Neural progenitor cell (in vitro differentiated cells): Measurements from ENCODE around the gene MAP4K1. TPM values are rescaled to one million over a fixed set of nuclear protein-coding genes. Genes with fewer than 3 reads are reported as not detected.

Experiments used
- DNase-seq: peaks from one replicate; pipeline ENCODE4 v3.0.0-alpha.2; 2016; ENCODE audit warnings: low spot score
- H2AFZ ChIP-seq: fragments of 200-600 bp; sonication (generic); replicated peaks from 2 replicates; pipeline ENCODE4 v1.6.1; 2016; ENCODE audit warnings: antibody characterized with exemption
- H3F3A ChIP-seq: fragments of 200-600 bp; sonication (generic); 2 replicates; pipeline ENCODE4 v1.6.1; 2016; ENCODE audit warnings: antibody characterized with exemption, low read depth
- H3K27ac ChIP-seq: fragments of 200-600 bp; sonication (generic); 2 replicates; pipeline ENCODE4 v1.5.1; 2016; ENCODE audit warnings: mild to moderate bottlenecking
- H3K27me3 ChIP-seq: fragments of 200-600 bp; sonication (generic); 2 replicates; pipeline ENCODE4 v1.6.1; 2016; ENCODE audit warnings: mild to moderate bottlenecking, moderate library complexity
- H3K36me3 ChIP-seq: fragments of 200-600 bp; sonication (generic); 2 replicates; pipeline ENCODE4 v1.5.1; 2016
- H3K4me1 ChIP-seq: fragments of 200-600 bp; sonication (generic); 2 replicates; pipeline ENCODE4 v1.6.1; 2016; ENCODE audit warnings: mixed run types
- H3K4me2 ChIP-seq: fragments of 200-600 bp; sonication (generic); 2 replicates; pipeline ENCODE4 v1.6.1; 2016
- H3K4me3 ChIP-seq: fragments of 200-600 bp; sonication (generic); 2 replicates; pipeline ENCODE4 v1.5.1; 2016
- H3K79me2 ChIP-seq: fragments of 200-600 bp; sonication (generic); 2 replicates; pipeline ENCODE4 v1.6.1; 2016; ENCODE audit warnings: low read depth
- H3K9ac ChIP-seq: fragments of 200-600 bp; sonication (generic); 2 replicates; pipeline ENCODE4 v1.6.1; 2016
- H3K9me3 ChIP-seq: fragments of 200-600 bp; sonication (generic); 2 replicates; pipeline ENCODE4 v1.5.1; 2016; ENCODE audit warnings: low read depth
- H4K20me1 ChIP-seq: fragments of 200-600 bp; sonication (generic); 2 replicates; pipeline ENCODE4 v1.6.1; 2016; ENCODE audit warnings: low read depth
- H3K27ac Mint-ChIP-seq: 3 replicates; pipeline ENCODE4 v1.8.0; 2021; ENCODE audit warnings: mixed read lengths
- H3K27me3 Mint-ChIP-seq: 2 replicates; pipeline ENCODE4 v1.8.0; 2022; ENCODE audit warnings: low read depth, mild to moderate bottlenecking, inconsistent platforms, moderate library complexity, mixed read lengths; ENCODE audit not compliant: insufficient read depth
- H3K36me3 Mint-ChIP-seq: 3 replicates; pipeline ENCODE4 v1.8.0; 2021; ENCODE audit warnings: mixed read lengths
- H3K4me1 Mint-ChIP-seq: 3 replicates; pipeline ENCODE4 v1.8.0; 2021; ENCODE audit warnings: mixed read lengths
- H3K4me3 Mint-ChIP-seq: 3 replicates; pipeline ENCODE4 v1.8.0; 2021; ENCODE audit warnings: mild to moderate bottlenecking, moderate library complexity, mixed read lengths
- H3K9me3 Mint-ChIP-seq: 3 replicates; pipeline ENCODE4 v1.8.0; 2020; ENCODE audit warnings: mixed read lengths
- CTCF ChIP-seq: fragments of 200-600 bp; sonication (generic); IDR thresholded peaks from 2 replicates; pipeline ENCODE4 v1.5.1; 2017; ENCODE audit warnings: antibody characterized with exemption, mild to moderate bottlenecking
- EZH2 ChIP-seq: fragments of 200-600 bp; sonication (generic); IDR thresholded peaks from 2 replicates; pipeline ENCODE4 v1.6.1; 2017; ENCODE audit warnings: antibody characterized with exemption, mild to moderate bottlenecking, moderate library complexity
- EZH2phosphoT487 ChIP-seq: fragments of 200-600 bp; sonication (generic); IDR thresholded peaks from 2 replicates; pipeline ENCODE4 v1.6.1; 2017; ENCODE audit warnings: antibody characterized with exemption
- total RNA-seq: library from RNA; depleted of rRNA; stranded (reverse); fragments of >200 nt; gene quantifications from 2 replicates; pipeline ENCODE4 v1.2.3, GENCODE V29; 2015; ENCODE audit warnings: low replicate concordance

Gene MAP4K1
- total RNA-seq, 1 donor from 2014 or later: 3.6 TPM

GRCh38 chr19:38626401-38626800, 8.6 kb upstream of the MAP4K1 start:
- Mint-ChIP-seq H3K4me3 (no peak overlapping the region), H3K27me3 (peaks cover 2% of the 10 kb centered on the region), H3K27ac (no peak overlapping the region), H3K9me3 (no peaks in the 10 kb centered on the region), H3K4me1 (peaks cover 6% of the 10 kb centered on the region), H3K36me3 (peaks cover 18% of the 10 kb centered on the region)
- Histone ChIP-seq H3K9ac (no peak overlapping the region), H3F3A (peaks cover 2% of the 10 kb centered on the region), H3K4me1 (no peaks in the 10 kb centered on the region), H3K27ac (no peak overlapping the region), H3K9me3 (no peaks in the 10 kb centered on the region), H3K79me2 (peaks cover 2% of the 10 kb centered on the region), H3K4me2 (no peak overlapping the region), H3K36me3 (peaks cover 3% of the 10 kb centered on the region), H3K27me3 (no peaks in the 10 kb centered on the region), H2AFZ (no peak overlapping the region), H3K4me3 (no peak overlapping the region), H4K20me1 (peaks cover 8% of the 10 kb centered on the region)
- DNase-seq: no peak
- TF ChIP-seq EZH2 (no peak), CTCF (no peak)

GRCh38 chr19:38624822-38625221, 7.1 kb upstream of the MAP4K1 start:
- no peaks in the 10 kb centered on the region for H3K9me3 Mint-ChIP-seq
- H3K27ac Mint-ChIP-seq: no peak overlapping the region
- peaks cover 2% of the 10 kb centered on the region for H4K20me1 ChIP-seq
- H2AFZ ChIP-seq: no peak overlapping the region
- peaks cover 17% of the 10 kb centered on the region for H3K79me2 ChIP-seq
- H3K36me3 Mint-ChIP-seq: peaks cover 17% of the 10 kb centered on the region
- peaks cover 4% of the 10 kb centered on the region for H3F3A ChIP-seq
- H3K4me1 Mint-ChIP-seq: peaks cover 2% of the 10 kb centered on the region
- no peak overlapping the region for H3K9ac ChIP-seq
- H3K27ac ChIP-seq: no peak overlapping the region
- no peak overlapping the region for H3K4me3 Mint-ChIP-seq
- no peaks in the 10 kb centered on the region for H3K27me3 Mint-ChIP-seq
- no peak for DNase-seq
- no peak overlapping the region for H3K4me2 ChIP-seq
- no peak for TF ChIP-seq EZH2
- no peak for TF ChIP-seq EZH2phosphoT487
- no peak for TF ChIP-seq CTCF
- H3K4me1 ChIP-seq: peaks cover 1% of the 10 kb centered on the region
- no peak overlapping the region for H3K4me3 ChIP-seq
- H3K27me3 ChIP-seq: no peaks in the 10 kb centered on the region
- peaks cover 5% of the 10 kb centered on the region for H3K36me3 ChIP-seq
- no peaks in the 10 kb centered on the region for H3K9me3 ChIP-seq

GRCh38 chr19:38619361-38620174, 1.8 kb upstream of the MAP4K1 start:
- peaks cover 11% of the 10 kb centered on the region for H3K36me3 Mint-ChIP-seq
- H3K9me3 Mint-ChIP-seq: no peaks in the 10 kb centered on the region

More at GRCh38 chr19:38619361-38620174, 1.8 kb upstream of the MAP4K1 start:
- Histone ChIP-seq H3K79me2 (peaks cover 25% of the 10 kb centered on the region), H3K9ac (peak overlapping the region; percentile 90), H3K4me1 (peaks cover 10% of the 10 kb centered on the region), H2AFZ (peak overlapping the region; percentile 35), H3K27me3 (no peaks in the 10 kb centered on the region), H3K4me2 (peak overlapping the region; percentile 81), H3K9me3 (no peaks in the 10 kb centered on the region), H4K20me1 (peaks cover 6% of the 10 kb centered on the region), H3F3A (peaks cover 11% of the 10 kb centered on the region), H3K36me3 (peaks cover 5% of the 10 kb centered on the region), H3K4me3 (peak overlapping the region; percentile 76), H3K27ac (no peak overlapping the region)
- peak overlapping the region; percentile 100 for H3K4me3 Mint-ChIP-seq
- TF ChIP-seq EZH2phosphoT487 (no peak), EZH2 (no peak), CTCF (no peak)
- H3K27ac Mint-ChIP-seq: peak overlapping the region; percentile 90
- H3K27me3 Mint-ChIP-seq: peaks cover 2% of the 10 kb centered on the region
- H3K4me1 Mint-ChIP-seq: peaks cover 19% of the 10 kb centered on the region
- no peak for DNase-seq
